Measurements from ENCODE around the gene ZNF331.

The ZNF331 gene

GRCh38 chr19:53537521-53538377, at the start of gene ZNF331 (continued):
- TF ChIP-seq ZNF518A (tag by site-specific recombination; conservative IDR thresholded peaks at IDR 0.05; ENCODE audit: low read depth), result no peak
- TF ChIP-seq ZNF362 (tag by site-specific recombination; IDR thresholded peaks at IDR 0.05), result no peak
- TF ChIP-seq CTCF (tag by site-specific recombination; IDR thresholded peaks at IDR 0.05), result peak; percentile 92
- no peak for TF ChIP-seq ZNF548 (tag by site-specific recombination; IDR thresholded peaks at IDR 0.05)
- TF ChIP-seq ZNF2 (tag by site-specific recombination; IDR thresholded peaks at IDR 0.05), result no peak
- TF ChIP-seq ZNF157 (tag by site-specific recombination; IDR thresholded peaks at IDR 0.05), result no peak
- peak; percentile 78 for TF ChIP-seq KLF16 (tag by site-specific recombination; IDR thresholded peaks at IDR 0.05)
- TF ChIP-seq ZSCAN23 (tag by site-specific recombination; IDR thresholded peaks at IDR 0.05), result no peak
- TF ChIP-seq ZSCAN18 (tag by site-specific recombination; IDR thresholded peaks at IDR 0.05), result no peak
- TF ChIP-seq ZNF133 (tag by site-specific recombination; IDR thresholded peaks at IDR 0.05), result no peak
- no peak for TF ChIP-seq ZNF112 (tag by site-specific recombination; IDR thresholded peaks at IDR 0.05)
- TF ChIP-seq ZNF211 (tag by site-specific recombination; IDR thresholded peaks at IDR 0.05; ENCODE audit: low read depth), result no peak
- TF ChIP-seq ZNF654 (tag by site-specific recombination; IDR thresholded peaks at IDR 0.05; ENCODE audit: low read depth), result no peak
- no peak for TF ChIP-seq YY2 (tag by site-specific recombination; IDR thresholded peaks at IDR 0.05)
- TF ChIP-seq GLI2 (tag by site-specific recombination; IDR thresholded peaks at IDR 0.05; ENCODE audit: borderline replicate concordance, low read depth), result no peak
- no peak for TF ChIP-seq ZNF555 (tag by site-specific recombination; conservative IDR thresholded peaks at IDR 0.05)
- no peak for TF ChIP-seq ZNF146 (tag by site-specific recombination; IDR thresholded peaks at IDR 0.05)
- TF ChIP-seq ZNF560 (tag by site-specific recombination; IDR thresholded peaks at IDR 0.05; ENCODE audit: borderline replicate concordance), result no peak
- TF ChIP-seq ZNF677 (tag by site-specific recombination; IDR thresholded peaks at IDR 0.05), result no peak
- no peak for TF ChIP-seq ZNF366 (tag by site-specific recombination; conservative IDR thresholded peaks at IDR 0.05)
- no peak for TF ChIP-seq HOXD13 (CRISPR knock-in tag; IDR thresholded peaks at IDR 0.05; ENCODE audit: borderline replicate concordance)
- no peak for TF ChIP-seq ATF2 (tag by site-specific recombination; IDR thresholded peaks at IDR 0.05; ENCODE audit: low read depth)
- TF ChIP-seq ZNF449 (tag by site-specific recombination; IDR thresholded peaks at IDR 0.05), result no peak
- no peak for TF ChIP-seq ZNF510 (tag by site-specific recombination; IDR thresholded peaks at IDR 0.05; ENCODE audit: insufficient replicate concordance)
- TF ChIP-seq ZNF664 (tag by site-specific recombination; IDR thresholded peaks at IDR 0.05), result no peak
